ENCODE results near the gene PLEKHG4B. TPM values are rescaled to one million over a fixed set of nuclear protein-coding genes. Genes with fewer than 3 reads are reported as not detected.
"Not testable (repeated sequence)": the region's sequence is repeated elsewhere in the genome, so short reads cannot be mapped to it uniquely, and the experiment has no call there.

The PLEKHG4B gene
- total and polyA plus RNA-seq, 9 donors = 0.46 to 2.9 (median 1.1) TPM

DNA sequence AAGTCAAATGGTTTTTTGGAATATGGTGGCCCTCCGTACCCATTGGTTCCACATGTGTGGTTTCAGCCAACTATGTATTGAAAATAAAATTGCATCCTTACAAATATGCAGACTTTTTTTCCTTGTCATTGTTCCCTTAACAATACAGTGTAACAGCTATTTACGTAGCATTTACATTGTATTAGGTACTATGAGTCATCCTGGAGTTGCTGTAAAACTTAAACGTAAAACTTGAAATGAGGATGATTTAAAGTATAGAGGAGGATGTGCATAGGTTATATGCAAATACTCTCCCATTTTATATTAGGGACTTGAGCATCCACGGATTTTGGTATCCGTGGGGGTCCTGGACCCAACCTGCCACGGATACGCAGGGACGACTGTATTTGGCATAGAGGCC, 142.5 kb downstream of the PLEKHG4B start:
- Histone ChIP-seq H3K36me3 (ENCODE audit: control insufficient read depth, insufficient read depth, low read length) (peaks cover 53% of the 10 kb centered on the region), H3K4me3 (ENCODE audit: low read length) (no peak overlapping the region), H3K27ac (ENCODE audit: low read length) (no peak overlapping the region), H3K4me1 (ENCODE audit: control insufficient read depth, insufficient read depth, low read length) (no peaks in the 10 kb centered on the region), H3K9me3 (replicated peaks; ENCODE audit: control insufficient read depth, low read depth, low read length) (no peaks in the 10 kb centered on the region), H3K27me3 (ENCODE audit: control insufficient read depth, insufficient read depth, low read length) (no peaks in the 10 kb centered on the region)
- no peak for DNase-seq
- 93% methylated on average over 5 of the region's 8 CpGs for WGBS (ENCODE audit: insufficient coverage)

DNA sequence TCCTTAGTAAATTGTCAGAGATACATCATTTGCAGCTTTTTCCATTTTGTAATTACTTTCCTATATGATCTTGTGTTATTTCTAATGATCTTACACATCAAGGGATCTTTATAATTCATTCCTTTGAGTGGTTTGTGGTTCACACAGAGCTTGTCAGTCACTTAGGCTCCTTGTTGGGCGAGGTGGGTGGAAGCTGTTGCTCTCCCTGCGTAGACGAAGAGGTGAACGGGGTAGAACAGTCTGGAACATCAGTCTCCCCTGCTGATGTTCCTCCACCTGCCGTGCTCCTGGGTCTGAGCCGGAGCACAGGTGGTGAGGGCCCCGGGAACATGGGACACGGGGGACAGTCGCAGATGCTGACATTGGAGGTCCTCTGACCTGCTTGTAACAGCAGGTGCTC, 143.6 kb downstream of the PLEKHG4B start:
- H3K4me1 ChIP-seq (ENCODE audit: control insufficient read depth, insufficient read depth, low read length); H3K27me3 ChIP-seq (ENCODE audit: control insufficient read depth, insufficient read depth, low read length); DNase-seq; H3K4me3 ChIP-seq (ENCODE audit: low read length); H3K27ac ChIP-seq (ENCODE audit: low read length); H3K9me3 ChIP-seq (replicated peaks; ENCODE audit: control insufficient read depth, low read depth, low read length): not testable (repeated sequence)
- peaks cover 58% of the 10 kb centered on the region for H3K36me3 ChIP-seq (ENCODE audit: control insufficient read depth, insufficient read depth, low read length)
- 100% methylated on average over 1 of the region's 9 CpGs for WGBS (ENCODE audit: insufficient coverage)

DNA sequence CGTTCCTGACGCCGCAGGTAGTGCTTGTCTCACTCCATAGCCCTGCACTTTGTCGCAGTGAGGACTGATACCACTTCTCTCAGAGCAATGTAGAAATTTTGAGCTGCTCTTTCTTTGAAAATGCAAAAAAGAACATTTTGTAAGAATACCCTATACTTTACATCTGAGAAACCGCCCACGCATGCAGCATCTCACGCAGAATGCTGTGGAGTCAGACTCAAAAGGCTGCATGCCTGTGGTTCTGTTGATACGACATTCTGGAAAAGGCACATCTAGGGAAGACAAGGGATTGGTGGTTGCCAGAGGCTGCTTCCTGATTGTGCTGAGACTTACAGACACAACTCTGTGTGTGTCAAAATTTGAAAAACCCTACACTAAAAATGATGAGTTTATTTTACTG, 146.0 kb downstream of the PLEKHG4B start:
- H3K9me3 ChIP-seq (replicated peaks; ENCODE audit: control insufficient read depth, low read depth, low read length); H3K27me3 ChIP-seq (ENCODE audit: control insufficient read depth, insufficient read depth, low read length); DNase-seq; H3K27ac ChIP-seq (ENCODE audit: low read length); H3K4me1 ChIP-seq (ENCODE audit: control insufficient read depth, insufficient read depth, low read length); H3K4me3 ChIP-seq (ENCODE audit: low read length): not testable (repeated sequence)
- peaks cover 61% of the 10 kb centered on the region for H3K36me3 ChIP-seq (ENCODE audit: control insufficient read depth, insufficient read depth, low read length)
- WGBS (ENCODE audit: insufficient coverage) = no CpG with 5 or more reads among the region's 8 CpGs

Other genes with a start within 250 kb of the PLEKHG4B start
- gene LRRC14B, start 99.3 kb downstream of the PLEKHG4B start, total RNA-seq = 28.4 TPM
- 10 to 100 TPM; 17.2 to 40.9 (median 26.6) TPM for gene LRRC14B, start 99.3 kb downstream of the PLEKHG4B start, polyA plus RNA-seq (ENCODE audit: insufficient read depth in 1 of 8, insufficient read length in 8 of 8, low replicate concordance in 1 of 8)
- gene CCDC127, start 126.0 kb downstream of the PLEKHG4B start, total RNA-seq = 6.6 TPM
- 10 to 100 TPM in 2 of 8 donors, 1 to 10 TPM in 6; 6.4 to 11.1 (median 8.5) TPM for gene CCDC127, start 126.0 kb downstream of the PLEKHG4B start, polyA plus RNA-seq (ENCODE audit: insufficient read depth in 1 of 8, insufficient read length in 8 of 8, low replicate concordance in 1 of 8)
- 99.1 TPM for gene SDHA, start 126.2 kb downstream of the PLEKHG4B start, total RNA-seq
- 100 to 1,000 TPM in 6 of 8 donors, 10 to 100 TPM in 2; 86.9 to 110 (median 103) TPM for gene SDHA, start 126.2 kb downstream of the PLEKHG4B start, polyA plus RNA-seq (ENCODE audit: insufficient read depth in 1 of 8, insufficient read length in 8 of 8, low replicate concordance in 1 of 8)
- 76.7 TPM for gene PDCD6, start 179.5 kb downstream of the PLEKHG4B start, total RNA-seq
- 10 to 100 TPM; 64.8 to 86.0 (median 69.1) TPM for gene PDCD6, start 179.5 kb downstream of the PLEKHG4B start, polyA plus RNA-seq (ENCODE audit: insufficient read depth in 1 of 8, insufficient read length in 8 of 8, low replicate concordance in 1 of 8)
- gene AHRR, start 229.5 kb downstream of the PLEKHG4B start, total RNA-seq = 2.8 TPM
- gene AHRR, start 229.5 kb downstream of the PLEKHG4B start, polyA plus RNA-seq (ENCODE audit: insufficient read depth in 1 of 8, insufficient read length in 8 of 8, low replicate concordance in 1 of 8) = 1 to 10 TPM; 1.4 to 6.9 (median 2.9) TPM

Measured in muscle of leg (tissue), 11 donors.